HG02571 (cell line): Measurements from ENCODE around the gene DENND6A.
"Not testable (repeated sequence)": the region's sequence is repeated elsewhere in the genome, so short reads cannot be mapped to it uniquely, and the experiment has no call there.

ENCODE experiments used
- ATAC-seq: cut with Tn5 transposase; IDR thresholded peaks from one replicate; pipeline ENCODE4 v1.9.1; 2021; ENCODE audit warnings: mild to moderate bottlenecking, moderate library complexity; ENCODE audit not compliant: unreplicated experiment

Gene DENND6A

GRCh38 chr3:57692396-57693147 lies at the start of gene DENND6A:
Gene DENND6A (minus strand): TSS chr3:57693077. CDS start chr3:57693018, 59 bp downstream.
- peak; percentile 81 for ATAC-seq

GRCh38 chr3:57740027-57740426 lies 47.1 kb upstream of the DENND6A start:
- no peak for ATAC-seq

- no peak for ATAC-seq
Measured at GRCh38 chr3:57738391-57738790, 45.5 kb upstream of the DENND6A start.

- no peak for ATAC-seq
Measured at GRCh38 chr3:57737840-57738239, 45.0 kb upstream of the DENND6A start.

GRCh38 chr3:57735405-57735804 lies 42.5 kb upstream of the DENND6A start:
- ATAC-seq, result no peak

GRCh38 chr3:57733790-57734189 lies 40.9 kb upstream of the DENND6A start:
- no peak for ATAC-seq

- no peak for ATAC-seq
Measured at GRCh38 chr3:57731311-57731710, 38.4 kb upstream of the DENND6A start.

- ATAC-seq, result no peak
Measured at GRCh38 chr3:57730682-57731081, 37.8 kb upstream of the DENND6A start.

- ATAC-seq, result no peak
Measured at GRCh38 chr3:57729334-57730045, 36.6 kb upstream of the DENND6A start.

GRCh38 chr3:57727106-57727505 lies 34.2 kb upstream of the DENND6A start:
- no peak for ATAC-seq

GRCh38 chr3:57726397-57726796 lies 33.5 kb upstream of the DENND6A start:
- no peak for ATAC-seq

- no peak for ATAC-seq
Measured at GRCh38 chr3:57718118-57718517, 25.2 kb upstream of the DENND6A start.

- ATAC-seq, result no peak
Measured at GRCh38 chr3:57717205-57717868, 24.5 kb upstream of the DENND6A start.

- ATAC-seq, result no peak
Measured at GRCh38 chr3:57715686-57716085, 22.8 kb upstream of the DENND6A start.

- no peak for ATAC-seq
Measured at GRCh38 chr3:57709559-57709958, 16.7 kb upstream of the DENND6A start.

- no peak for ATAC-seq
Measured at GRCh38 chr3:57709031-57709430, 16.2 kb upstream of the DENND6A start.

- no peak for ATAC-seq
Measured at GRCh38 chr3:57706462-57706861, 13.6 kb upstream of the DENND6A start.

GRCh38 chr3:57705351-57705750 lies 12.5 kb upstream of the DENND6A start:
- ATAC-seq, result not testable (repeated sequence)

GRCh38 chr3:57701781-57702180 lies 8.9 kb upstream of the DENND6A start:
- no peak for ATAC-seq

GRCh38 chr3:57700737-57701136 lies 7.9 kb upstream of the DENND6A start:
- no peak for ATAC-seq

GRCh38 chr3:57699591-57699990 lies 6.7 kb upstream of the DENND6A start:
- no peak for ATAC-seq

GRCh38 chr3:57696801-57697321 lies 4.0 kb upstream of the DENND6A start:
- ATAC-seq, result no peak
